HG03457 (cell line): Measurements from ENCODE around the gene SPEG.
A peak's percentile ranks its signal among the peaks of the same experiment; 100 is the strongest.

Experiments
- ATAC-seq: cut with Tn5 transposase; IDR thresholded peaks from one replicate; pipeline ENCODE4 v1.9.1; 2021; ENCODE audit warnings: moderate number of reproducible peaks; ENCODE audit not compliant: unreplicated experiment

Gene SPEG

DNA sequence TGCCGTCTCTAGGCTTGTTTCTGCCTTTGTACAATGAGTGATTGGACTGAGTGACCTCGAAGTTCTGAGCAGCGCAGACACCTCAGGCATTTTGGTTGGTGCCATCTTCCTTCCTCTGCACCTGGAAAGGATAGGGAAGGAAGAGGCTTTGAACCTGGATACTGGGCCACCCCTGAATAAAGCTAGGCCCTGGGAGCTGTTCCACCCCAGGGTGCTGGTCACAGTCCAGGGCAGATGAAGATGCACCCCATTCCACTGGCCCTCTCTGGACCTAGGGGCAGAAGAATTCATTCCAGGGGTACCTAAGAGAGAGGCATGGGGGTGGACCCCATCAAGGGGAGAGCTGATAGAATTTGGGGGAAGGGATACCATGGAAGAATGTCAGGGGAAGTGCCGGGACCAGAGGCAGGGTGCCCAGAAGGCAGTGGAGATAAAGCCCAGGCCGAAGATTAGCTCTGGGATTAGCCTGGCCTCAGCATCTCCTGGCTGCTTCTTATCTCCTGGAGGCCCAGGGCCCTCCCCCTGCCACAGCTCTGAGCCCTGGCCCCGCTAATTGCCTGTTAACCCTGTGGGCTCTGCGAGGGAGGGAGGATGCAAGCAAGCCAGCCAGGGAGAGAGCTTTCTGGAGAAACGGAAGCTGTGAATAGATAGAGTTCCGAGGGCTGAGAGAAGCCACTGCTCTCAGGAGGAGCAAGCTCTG lies 91.0 kb downstream of the SPEG start:
- no peak for ATAC-seq

DNA sequence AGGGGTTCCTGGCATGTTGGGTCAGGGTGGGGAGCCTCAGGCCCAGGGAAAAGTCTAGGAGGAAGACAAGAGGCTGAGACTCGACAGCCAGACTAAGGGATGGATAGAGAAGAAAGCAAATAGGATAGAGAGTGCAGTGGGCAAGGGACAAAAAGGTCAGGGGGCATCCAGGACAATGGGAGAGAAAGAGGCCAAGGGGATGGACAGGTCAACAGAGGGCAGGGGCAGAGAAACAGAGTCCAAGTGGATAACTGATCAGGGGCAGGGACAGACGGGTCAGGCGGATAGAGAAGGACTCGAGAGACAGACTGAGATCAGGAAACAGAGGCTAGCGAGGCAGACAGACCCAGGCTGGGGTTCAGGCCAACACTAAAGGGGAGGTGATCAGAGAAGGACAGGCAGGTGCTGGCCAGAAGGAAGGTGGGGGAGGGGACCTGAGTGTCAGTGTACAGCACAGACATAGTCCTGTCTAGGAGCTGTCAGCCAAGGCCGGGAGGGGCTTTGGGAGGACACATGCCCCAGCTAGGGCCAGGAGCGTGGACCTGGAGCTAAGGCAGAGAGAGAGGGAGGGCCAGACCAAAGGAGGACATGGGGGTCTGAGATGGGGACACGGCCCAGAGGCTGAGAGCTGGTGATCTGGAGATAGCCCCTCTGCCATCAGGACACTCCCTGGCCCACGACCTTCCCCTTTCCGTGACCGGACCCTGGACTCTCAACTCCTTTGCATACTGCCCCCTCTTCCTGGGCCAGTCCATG lies 91.9 kb downstream of the SPEG start:
- no peak for ATAC-seq

DNA sequence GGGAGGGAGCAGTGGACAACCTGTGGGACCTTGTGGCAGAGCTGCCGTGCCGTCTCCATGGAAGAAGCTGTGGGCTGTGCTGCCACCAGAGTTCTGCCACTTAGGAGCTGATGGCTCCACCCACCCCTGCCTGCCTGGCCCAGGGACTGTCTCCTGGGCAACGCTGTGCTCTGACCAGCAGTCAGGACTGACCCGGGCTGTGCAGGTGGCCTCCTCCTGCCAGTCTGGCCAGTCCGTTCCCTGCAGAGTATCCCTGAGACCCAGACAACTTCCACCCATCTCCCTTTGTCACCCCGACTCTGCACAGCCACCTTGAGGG lies 92.4 kb downstream of the SPEG start:
- no peak for ATAC-seq

DNA sequence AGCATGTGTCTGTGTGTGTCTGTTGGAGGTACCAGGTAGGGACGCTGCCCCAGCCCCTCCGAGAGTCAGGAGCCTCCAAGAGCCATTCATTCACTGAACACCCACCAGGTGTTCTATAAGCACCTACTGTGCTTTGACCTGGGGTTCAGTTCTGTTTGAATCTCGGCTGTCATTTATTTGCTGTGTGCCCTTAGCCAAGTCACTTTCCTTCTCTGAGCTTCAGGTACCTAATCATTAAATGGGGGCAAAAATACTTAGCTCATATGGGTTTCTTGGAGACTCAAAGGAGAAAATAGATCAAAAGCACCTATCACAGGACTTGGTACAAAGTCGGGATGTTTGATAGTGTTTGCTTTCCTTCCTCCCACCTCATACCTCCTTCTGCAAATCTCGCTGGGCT lies 92.8 kb downstream of the SPEG start:
- ATAC-seq = no peak

DNA sequence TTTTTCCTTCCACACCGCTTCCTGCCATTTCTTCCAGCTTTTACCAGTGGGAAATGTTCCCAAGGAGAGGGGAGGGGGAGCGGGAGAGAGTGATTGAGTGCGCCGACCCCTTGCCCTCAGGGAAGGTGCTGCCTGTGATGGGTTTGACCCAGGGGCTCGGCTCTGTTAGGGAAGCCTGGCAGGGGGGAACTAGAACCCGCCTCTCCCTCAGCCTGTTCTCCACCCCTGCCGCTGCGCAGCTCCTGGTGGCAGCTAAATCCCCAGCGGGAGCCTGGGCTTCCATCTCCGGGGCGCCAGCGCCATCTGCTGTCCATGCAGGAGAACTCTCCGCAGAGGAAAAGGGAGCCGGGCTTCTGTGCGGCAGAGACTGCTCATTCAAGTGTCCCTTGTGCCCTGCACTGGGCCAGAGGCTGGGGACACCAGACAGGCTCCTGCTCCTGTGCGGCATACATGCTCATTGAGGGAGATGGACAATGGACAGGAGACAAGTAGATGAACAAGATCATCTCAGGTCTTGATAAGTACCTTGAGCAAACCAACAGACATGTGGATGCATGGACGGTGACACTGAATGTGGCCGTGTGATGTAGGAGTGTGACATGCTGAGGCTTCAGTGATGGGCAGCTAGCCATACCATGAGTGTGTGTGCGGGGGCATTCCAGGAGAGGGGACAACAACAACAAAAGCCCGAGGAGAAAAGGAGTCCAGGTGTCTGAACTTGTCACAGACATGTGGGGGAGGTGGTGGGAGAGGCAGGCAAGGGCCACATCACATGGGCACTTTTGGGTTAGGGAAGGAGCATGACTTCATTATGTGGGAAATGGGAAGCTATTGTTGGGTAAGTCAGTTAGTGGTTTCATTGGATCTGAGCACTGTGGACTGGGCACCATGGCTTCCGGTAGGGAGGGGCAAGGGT lies 95.7 kb downstream of the SPEG start:
- ATAC-seq = peak; percentile 73

DNA sequence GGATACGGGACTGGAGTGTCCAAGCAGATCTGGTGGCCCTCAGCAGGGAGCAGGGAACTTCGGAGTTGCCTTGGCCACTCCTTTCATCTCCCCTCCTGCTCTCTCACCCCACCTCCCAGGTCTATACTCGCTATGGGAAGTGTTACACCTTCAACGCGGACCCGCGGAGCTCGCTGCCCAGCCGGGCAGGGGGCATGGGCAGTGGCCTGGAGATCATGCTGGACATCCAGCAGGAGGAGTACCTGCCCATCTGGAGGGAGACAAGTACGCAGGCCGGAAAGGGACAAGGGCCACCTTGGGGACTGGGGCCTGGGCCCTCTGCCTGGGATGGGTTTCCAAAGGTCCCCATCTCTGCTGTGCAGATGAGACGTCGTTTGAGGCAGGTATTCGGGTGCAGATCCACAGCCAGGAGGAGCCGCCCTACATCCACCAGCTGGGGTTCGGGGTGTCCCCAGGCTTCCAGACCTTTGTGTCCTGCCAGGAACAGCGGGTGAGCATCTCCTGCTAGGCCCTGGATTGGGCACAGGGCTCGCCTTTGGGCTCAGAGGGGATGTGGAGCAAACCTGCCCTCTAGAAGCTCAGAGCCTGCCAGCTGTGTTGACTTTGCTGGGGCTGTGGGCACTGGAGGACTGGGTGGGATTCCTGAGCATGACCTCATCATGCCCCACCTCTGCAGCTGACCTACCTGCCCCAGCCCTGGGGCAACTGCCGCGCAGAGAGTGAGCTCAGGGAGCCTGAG lies 97.2 kb downstream of the SPEG start:
- ATAC-seq = no peak

DNA sequence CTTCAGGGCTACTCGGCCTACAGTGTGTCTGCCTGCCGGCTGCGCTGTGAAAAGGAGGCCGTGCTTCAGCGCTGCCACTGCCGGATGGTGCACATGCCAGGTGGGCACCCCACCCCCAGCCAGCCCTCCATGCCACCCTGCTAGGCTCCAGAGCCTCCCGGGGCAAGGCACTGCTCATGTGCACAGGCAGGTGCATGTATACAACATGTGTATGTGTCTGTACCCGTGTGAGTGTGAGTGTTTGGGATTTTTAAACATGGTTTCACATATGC lies 97.7 kb downstream of the SPEG start:
- no peak for ATAC-seq

DNA sequence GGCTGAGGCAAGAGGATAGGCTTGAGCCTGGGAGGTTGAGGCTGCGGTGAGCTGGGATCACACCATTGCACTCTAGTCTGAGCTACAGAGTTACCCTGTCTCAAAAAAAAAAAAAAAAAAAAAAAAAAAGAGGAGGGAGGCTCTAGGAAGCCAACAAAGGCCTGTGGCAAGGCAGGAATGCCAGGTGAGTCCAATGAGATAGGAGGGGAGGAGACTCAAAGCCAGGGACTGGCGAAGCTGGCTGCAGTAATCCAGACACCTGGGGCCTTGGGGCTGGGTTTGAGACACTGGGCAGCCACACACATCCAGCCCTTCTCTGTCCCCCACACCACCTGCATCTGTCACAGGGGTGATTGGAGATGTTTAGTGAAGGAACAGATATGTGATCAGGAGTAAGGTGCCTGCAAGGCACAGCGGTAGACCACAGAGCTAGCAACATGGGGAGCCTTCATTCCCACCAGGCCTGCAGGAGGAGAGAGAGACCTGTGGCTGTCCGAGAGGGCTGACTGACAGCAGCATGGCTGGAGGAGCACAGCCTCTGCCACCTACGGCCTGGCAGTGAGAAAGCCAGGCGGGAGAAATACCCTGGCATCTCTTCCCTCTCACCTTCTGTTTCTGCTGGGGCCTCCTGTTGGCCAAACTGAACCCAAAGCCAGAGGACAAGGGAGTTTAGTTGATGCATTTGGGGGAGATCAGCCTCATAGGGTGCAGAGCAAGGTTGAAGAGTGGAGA lies 99.5 kb downstream of the SPEG start:
- no peak for ATAC-seq

DNA sequence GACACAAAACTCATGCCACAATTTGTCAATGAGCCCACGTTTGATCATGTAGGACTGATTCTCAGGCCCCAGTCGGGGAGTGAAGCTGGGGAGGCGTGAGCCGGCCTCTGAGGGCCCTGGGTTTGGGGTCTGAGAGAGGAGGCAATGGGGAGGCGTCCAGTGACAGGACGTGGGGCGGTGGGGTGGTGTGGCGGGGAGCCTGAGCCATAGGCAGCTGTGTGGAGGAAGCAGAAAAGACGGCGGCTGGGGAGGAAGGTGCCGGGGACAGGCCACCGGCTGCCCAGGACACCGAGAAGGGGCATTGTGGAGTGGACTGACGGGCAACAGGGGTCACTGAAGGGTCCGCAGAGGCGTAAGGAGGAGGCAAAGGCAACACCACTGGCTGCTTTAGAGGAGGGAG lies 101.8 kb downstream of the SPEG start:
- no peak for ATAC-seq

DNA sequence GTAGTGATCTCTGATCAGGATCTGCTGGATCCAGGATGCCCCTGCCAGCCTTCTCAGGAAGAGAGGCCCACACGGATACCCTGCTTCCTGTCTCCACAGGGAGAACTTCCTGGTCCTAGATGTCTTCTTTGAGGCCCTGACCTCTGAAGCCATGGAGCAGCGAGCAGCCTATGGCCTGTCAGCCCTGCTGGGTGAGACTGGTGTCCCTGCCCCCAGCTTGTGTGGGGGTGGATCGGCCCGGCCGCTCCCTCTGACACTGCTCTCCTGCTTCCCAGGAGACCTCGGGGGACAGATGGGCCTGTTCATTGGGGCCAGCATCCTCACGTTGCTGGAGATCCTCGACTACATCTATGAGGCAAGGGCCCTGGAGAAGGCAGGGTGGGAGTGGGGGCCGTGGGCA lies 102.3 kb downstream of the SPEG start:
- no peak for ATAC-seq

DNA sequence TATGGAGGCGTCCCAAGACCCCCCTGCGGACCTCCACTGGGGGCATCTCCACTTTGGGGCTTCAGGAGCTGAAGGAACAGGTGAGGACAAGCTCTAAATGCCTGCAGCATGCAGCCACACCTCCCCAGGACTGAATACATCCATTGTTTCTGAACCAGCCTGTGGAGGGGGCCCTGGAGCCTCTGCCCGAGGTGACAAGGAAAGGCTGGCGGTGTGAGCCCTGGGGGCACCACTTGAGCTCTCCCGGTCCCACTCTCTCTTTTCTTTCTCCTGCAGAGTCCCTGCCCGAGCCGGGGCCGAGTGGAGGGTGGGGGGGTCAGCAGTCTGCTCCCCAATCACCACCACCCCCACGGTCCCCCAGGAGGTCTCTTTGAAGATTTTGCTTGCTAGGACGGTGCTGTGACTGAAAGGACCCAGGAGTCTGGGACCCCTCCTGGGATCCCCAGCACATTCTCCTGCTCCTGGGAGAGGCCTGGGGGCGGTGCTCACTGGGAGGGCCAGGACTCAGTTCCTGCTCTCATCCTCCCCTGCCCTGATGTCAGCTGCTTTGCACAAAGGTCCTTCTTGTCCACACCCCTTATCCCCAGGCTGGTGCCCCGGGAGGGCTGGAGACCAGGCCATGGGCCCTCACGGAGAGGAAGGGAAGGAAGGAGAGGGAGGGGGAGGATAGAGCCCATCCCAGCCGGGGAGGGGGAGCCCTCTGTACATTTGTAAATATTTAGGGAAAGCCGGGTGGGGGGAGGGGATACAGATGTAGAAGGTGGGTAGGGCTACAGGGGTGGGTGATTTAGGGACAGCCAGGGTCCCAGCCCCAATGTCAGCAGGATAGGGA lies 103.2 kb downstream of the SPEG start:
- ATAC-seq = no peak

DNA sequence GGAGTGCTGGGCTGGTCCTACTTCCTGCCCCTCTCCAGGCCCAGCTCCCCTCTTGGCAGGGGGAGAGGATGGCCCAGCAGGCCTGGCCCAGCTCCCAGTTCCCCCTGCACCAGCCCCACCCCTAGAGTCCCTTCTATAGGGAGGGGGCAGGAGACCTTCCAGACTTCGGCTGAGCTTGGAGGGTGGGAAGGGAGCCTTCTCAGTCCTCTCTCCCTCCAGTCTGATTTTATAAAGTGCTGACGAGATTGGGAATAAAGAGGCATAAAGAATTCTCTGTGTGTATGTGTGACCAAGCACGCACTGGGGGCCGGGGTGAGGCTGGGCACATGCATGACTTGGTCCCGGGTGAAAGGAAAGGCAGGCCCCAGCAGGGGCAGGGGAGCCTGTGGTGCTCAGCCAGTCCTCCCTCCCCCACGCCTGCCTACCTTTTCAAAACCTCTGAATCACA lies 103.9 kb downstream of the SPEG start:
- no peak for ATAC-seq

DNA sequence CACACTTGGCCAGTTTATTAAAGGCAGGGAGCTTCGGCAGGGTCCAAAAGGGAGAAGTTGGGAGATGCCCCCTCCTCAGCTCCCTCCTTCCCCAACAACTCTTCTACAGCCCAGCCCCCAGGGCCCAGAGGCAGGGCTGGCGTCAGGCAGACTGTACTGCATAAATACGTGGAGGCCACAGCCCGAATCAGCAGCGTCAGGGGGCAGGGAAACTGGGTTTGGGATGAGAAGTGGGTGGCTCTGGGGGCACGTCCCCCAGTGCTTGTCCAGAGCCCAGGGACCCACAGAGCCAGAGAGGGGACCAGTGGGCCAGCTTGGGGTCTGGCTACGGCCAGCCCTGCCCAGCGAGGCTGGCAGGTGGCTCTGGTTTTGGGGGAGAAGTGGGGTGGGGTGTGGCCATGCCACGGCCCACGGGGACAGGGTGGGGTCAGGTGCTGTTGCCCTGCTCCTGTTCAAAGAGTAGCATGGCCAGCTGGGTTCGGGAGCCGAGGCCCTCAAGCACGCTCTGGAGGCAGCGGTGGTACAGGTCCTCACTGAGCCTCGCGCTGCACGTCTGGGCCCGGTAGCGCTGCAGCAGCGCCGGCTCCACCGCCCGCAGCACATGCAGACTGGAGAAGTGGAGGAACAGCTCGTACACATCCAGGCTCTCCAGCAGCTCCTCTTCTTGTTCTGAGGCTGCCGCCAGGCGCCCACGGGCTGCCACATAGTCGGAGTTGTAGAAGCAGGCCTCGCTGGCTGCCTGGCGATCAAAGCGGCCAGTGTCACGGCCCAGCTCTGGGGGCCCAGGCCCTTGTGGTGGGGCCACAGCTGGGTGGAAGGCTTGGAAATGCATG lies 104.5 kb downstream of the SPEG start:
- ATAC-seq = no peak

DNA sequence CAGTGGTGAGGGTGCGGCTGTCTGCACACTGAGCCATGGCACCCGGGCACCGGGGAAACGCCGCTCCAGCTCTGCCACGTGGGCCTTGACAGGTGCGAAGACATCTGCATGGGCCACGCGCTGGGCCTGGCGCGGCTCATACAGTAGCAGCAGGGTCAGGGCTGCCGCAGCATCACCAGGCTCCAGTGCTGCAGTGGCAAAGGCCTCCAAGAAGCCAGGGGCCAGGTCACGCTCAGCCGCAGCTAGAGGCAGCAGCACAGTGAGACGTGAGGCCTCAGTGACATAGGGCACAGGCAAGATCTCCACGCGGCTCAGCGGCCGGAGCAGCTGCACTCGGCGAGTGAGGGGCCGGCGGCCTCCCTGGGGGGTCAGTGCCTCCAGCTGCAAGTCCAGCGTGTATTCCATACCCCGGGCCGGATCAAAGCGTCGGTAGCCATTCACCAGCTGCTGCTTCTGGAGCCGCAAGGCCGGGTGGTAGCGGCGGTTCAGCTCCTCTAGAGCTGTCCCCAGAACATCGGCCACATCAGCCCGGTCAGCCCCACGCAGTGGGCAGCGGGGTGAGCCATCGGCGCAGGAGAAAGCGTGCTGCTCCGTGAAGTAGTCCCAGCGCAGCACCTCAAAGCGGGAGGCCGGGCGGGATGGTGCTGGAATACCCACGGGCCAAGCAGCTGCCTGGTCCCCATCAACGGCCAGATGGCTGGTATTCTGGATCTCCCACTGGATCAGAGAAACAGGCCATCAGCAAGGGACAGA lies 105.5 kb downstream of the SPEG start:
- ATAC-seq = no peak

DNA sequence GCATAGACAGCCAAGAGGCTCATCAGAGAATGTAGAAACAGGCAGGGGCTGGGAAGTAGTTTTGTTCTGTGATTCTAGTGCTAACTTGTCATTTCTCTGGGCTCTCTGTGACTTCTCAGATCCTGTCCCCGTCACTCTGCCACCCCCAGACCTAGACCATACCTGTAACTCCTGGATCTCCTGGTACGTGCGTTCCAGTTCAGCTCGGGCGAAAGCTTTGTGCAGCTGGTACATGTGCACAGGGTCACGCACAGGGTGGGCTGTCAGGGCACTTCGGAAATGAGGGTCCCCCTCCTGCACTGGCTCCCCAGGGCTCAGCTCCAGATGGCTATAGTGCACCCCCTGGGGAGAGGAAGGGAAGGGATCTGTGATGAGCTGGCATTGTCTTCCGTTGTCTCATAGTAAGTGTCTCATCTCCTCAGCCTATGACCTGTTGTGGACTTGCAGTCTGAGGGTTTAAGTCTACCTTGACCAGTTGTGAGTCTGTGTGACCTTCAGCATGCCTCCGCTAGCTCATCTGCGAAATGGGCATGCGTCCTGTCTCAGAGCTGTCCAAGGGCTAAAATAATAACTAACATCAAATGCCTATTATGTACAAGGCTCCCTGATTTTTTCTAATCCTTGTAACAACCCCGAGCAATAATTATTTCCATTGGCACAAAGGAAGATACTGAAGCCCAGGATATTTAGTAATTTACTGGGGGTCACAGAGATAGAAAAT lies 106.3 kb downstream of the SPEG start:
- ATAC-seq = no peak

DNA sequence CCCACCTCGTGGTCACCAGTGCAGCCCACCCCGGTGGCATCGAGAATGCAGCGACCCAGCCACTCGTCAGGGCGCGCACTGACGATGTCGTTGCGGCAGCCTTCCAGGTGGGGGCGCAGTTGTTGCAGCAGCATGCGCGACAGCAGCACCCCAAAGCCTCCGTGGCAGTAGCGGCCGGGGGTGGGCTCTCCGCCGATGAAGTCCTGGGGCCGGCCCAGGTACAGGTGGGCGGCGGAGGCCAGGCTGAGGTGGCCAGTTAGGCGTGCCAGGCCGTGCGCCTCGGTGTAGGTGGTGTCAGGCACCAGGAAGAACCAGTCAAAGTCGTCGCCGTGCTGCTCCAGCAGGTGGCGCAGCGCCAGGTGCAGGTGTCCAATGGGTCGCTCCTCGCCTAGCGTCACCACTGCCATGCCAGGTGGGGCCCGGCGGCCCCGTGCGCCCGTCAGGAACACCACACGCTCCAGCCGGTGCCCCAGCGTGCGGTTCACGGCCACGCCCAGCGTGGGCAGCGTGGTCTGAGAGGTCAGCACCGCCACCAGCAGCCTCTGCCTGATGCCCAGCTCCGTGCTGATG lies 107.1 kb downstream of the SPEG start:
- peak; percentile 42 for ATAC-seq

DNA sequence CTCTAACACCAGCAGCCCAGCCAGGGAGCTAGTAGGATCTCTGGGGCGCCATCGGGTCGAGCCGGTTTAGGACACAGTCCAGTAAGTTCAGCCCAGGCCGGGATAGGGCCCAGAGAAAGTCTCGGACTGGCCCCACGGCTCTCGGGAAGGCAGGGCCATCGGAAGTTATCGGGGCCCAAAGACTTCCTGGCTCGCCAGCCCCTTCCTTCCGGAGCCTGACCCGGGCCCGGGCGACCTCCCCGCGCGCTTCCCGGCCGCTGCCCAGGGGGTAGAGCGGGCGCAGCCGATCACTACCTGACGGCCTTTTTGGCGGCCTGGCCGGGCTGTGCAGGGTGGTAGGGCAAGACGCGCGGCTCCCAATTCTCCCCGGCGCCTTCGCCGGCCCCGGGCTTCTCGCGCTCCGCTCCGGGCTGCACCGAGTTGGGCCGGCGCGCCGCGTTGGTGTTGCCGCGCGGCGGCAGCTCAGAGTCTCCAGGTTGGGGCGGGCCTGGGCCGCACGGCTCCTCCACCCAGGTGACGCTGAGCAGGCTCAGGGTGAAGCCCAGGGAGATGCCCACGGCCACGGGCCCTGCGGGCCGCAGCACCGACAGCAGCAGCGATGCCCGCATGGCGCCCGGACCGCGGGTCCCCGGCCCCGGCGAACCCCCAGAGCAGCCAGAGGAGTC lies 108.4 kb downstream of the SPEG start:
- peak; percentile 19 for ATAC-seq
